ENCODE data around the gene SEC16B. TPM values are rescaled to one million over a fixed set of nuclear protein-coding genes. Genes with fewer than 3 reads are reported as not detected.

Gene SEC16B
- total RNA-seq, 1 donor from 2014 or later = 0.64 TPM

DNA sequence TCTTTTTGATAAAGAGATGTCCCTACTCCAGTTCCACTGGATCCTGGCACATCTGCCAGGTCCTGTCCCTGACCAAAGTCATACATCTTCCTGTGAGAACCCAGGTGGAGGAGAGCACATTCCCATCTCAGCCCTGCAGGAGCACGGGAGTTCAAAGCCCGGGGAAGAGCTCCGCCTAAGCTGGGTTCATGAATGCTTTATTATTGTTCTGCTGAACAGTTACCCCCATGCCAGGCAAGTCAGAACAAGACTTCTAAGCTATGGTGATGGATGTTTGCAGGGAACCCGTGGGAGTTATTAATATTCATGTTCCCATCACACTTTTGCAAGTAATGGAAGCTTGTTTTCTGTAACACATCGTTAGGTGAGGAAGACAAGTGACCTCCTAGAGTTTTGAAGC lies 62.9 kb downstream of the SEC16B start:
- H3K36me3 Mint-ChIP-seq (ENCODE audit: unreplicated experiment) = no peaks in the 10 kb centered on the region
- H3K27me3 Mint-ChIP-seq (ENCODE audit: unreplicated experiment) = peaks cover 22% of the 10 kb centered on the region
- TF ChIP-seq, protein P1, sequence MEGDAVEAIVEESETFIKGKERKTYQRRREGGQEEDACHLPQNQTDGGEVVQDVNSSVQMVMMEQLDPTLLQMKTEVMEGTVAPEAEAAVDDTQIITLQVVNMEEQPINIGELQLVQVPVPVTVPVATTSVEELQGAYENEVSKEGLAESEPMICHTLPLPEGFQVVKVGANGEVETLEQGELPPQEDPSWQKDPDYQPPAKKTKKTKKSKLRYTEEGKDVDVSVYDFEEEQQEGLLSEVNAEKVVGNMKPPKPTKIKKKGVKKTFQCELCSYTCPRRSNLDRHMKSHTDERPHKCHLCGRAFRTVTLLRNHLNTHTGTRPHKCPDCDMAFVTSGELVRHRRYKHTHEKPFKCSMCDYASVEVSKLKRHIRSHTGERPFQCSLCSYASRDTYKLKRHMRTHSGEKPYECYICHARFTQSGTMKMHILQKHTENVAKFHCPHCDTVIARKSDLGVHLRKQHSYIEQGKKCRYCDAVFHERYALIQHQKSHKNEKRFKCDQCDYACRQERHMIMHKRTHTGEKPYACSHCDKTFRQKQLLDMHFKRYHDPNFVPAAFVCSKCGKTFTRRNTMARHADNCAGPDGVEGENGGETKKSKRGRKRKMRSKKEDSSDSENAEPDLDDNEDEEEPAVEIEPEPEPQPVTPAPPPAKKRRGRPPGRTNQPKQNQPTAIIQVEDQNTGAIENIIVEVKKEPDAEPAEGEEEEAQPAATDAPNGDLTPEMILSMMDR (IDR thresholded peaks at IDR 0.05) = no peak
- H3K9me3 Mint-ChIP-seq (ENCODE audit: unreplicated experiment) = no peaks in the 10 kb centered on the region
- no peak overlapping the region for H3K4me3 Mint-ChIP-seq (ENCODE audit: unreplicated experiment)
- DNase-seq (ENCODE audit: extremely low spot score, unreplicated experiment) = no peak
- no peak overlapping the region for H3K27ac Mint-ChIP-seq (ENCODE audit: unreplicated experiment)
- H3K4me1 Mint-ChIP-seq (ENCODE audit: unreplicated experiment) = no peaks in the 10 kb centered on the region

DNA sequence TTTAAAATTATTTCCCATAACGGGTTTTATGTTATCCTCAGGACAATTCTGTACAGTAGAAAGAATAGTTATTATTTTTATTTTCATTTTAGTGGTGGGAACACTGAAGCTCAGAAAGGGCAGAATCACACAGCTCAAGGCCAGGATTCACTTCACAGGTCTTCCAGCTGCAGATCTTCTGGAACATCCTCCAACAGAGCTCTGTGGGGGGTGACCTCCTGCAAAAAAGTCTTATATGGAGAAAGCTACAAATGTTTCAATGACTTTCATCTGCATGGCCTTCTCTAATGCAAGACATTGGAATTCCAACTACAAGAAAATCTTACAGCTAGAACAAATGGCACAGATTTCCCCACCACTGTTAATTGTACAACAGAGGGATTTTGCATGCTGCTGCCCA lies 64.2 kb downstream of the SEC16B start:
- no peak for DNase-seq (ENCODE audit: extremely low spot score, unreplicated experiment)
- Mint-ChIP-seq H3K4me1 (ENCODE audit: unreplicated experiment) (no peaks in the 10 kb centered on the region), H3K4me3 (ENCODE audit: unreplicated experiment) (no peak overlapping the region), H3K36me3 (ENCODE audit: unreplicated experiment) (no peaks in the 10 kb centered on the region), H3K27me3 (ENCODE audit: unreplicated experiment) (peaks cover 29% of the 10 kb centered on the region), H3K9me3 (ENCODE audit: unreplicated experiment) (no peaks in the 10 kb centered on the region), H3K27ac (ENCODE audit: unreplicated experiment) (no peak overlapping the region)
- TF ChIP-seq, protein P1 (IDR thresholded peaks at IDR 0.05) = no peak

DNA sequence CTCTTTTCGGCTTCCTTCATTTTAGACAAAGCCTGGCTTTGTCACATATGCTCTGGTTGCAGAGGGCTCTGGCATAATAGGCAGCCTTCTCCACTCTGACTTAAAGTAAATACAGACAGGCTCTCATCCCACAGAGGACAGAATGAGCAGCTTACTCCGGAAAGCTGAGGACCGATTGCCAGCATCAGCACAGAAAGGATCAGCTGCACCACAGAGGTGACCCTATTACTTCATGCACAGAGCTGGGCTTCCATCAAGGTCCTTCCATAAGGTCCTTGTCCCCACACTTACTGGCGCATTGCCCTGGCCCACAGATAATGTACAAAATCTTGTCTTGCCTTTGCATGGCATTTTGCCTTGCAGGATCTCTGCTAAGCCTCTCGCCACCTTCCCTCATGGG lies 67.6 kb downstream of the SEC16B start:
- Mint-ChIP-seq H3K4me3 (ENCODE audit: unreplicated experiment) (no peak overlapping the region), H3K4me1 (ENCODE audit: unreplicated experiment) (no peaks in the 10 kb centered on the region), H3K9me3 (ENCODE audit: unreplicated experiment) (no peaks in the 10 kb centered on the region), H3K27me3 (ENCODE audit: unreplicated experiment) (peaks cover 18% of the 10 kb centered on the region), H3K36me3 (ENCODE audit: unreplicated experiment) (no peaks in the 10 kb centered on the region), H3K27ac (ENCODE audit: unreplicated experiment) (no peak overlapping the region)
- DNase-seq (ENCODE audit: extremely low spot score, unreplicated experiment) = no peak
- TF ChIP-seq, protein P1 (IDR thresholded peaks at IDR 0.05) = no peak

DNA sequence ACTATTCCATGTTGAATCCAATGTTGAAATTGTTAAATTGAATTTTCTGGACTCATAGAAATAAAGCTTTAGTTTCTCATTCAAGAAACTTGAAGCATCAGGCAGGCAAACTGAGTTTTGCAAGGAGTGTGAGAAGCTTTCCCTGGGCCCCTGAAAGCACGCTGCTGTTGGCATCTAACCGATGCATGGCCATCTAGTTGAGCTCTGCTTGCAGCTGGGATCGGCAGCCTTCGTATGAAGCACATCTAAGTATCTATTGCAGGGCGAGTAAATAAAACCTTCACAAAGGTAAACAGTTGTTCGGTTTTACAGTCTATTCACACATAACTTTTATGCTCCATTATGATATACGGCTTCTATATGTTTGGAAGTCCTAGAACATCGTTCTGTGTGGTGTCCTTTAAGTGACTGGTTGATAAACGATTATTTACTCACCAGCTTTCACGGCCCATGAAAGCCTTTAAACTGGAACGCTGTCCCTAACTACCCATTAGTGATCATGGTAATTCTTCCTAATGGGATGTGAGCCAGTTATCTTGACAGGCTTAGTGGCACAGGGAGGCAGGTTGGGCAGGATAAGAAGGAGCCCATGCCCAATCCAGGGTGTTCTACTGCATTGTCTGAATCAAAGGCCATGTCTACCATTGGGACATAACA lies 71.7 kb downstream of the SEC16B start:
- Mint-ChIP-seq H3K4me1 (ENCODE audit: unreplicated experiment) (no peaks in the 10 kb centered on the region), H3K27ac (ENCODE audit: unreplicated experiment) (no peak overlapping the region), H3K36me3 (ENCODE audit: unreplicated experiment) (no peaks in the 10 kb centered on the region), H3K4me3 (ENCODE audit: unreplicated experiment) (no peak overlapping the region), H3K9me3 (ENCODE audit: unreplicated experiment) (no peaks in the 10 kb centered on the region), H3K27me3 (ENCODE audit: unreplicated experiment) (peaks cover 17% of the 10 kb centered on the region)
- TF ChIP-seq, protein P1 (IDR thresholded peaks at IDR 0.05) = no peak
- no peak for DNase-seq (ENCODE audit: extremely low spot score, unreplicated experiment)

DNA sequence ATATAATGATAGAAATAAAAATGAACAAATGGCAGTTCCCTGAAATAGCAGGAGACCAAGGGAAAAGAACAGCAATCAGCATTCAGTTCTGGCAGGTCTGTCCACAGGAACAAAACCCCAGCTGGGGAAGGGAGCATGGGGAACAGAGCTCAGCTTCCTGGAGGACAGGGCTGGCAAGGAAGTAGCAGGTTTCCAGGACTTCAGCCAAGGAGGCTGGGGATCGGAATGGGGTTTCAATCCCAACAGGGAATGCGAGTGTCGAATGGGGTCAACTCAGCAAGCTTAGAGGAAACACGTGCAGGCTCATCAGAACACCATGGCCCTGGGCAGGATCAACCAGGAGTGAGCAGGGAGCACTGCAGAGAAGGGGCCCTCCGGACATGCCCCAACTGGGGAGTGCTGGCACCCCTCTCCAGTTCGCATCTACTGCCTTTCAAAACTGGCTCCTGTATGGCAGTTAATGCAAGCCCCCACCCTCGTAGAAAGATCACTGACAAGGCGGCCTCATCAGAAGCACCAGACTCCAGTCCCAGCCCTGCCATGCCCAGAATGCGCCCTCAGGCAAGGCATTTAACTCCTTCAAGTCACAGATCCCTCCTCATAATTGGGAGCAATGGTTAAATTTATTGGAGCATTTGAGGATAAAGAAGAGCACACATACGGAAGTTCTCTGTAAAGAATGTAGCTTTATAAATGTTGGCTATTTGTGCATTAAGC lies 72.4 kb downstream of the SEC16B start:
- H3K36me3 Mint-ChIP-seq (ENCODE audit: unreplicated experiment) = no peaks in the 10 kb centered on the region
- H3K27me3 Mint-ChIP-seq (ENCODE audit: unreplicated experiment) = peaks cover 14% of the 10 kb centered on the region
- TF ChIP-seq, protein P1 (IDR thresholded peaks at IDR 0.05) = no peak
- no peak for DNase-seq (ENCODE audit: extremely low spot score, unreplicated experiment)
- H3K4me1 Mint-ChIP-seq (ENCODE audit: unreplicated experiment) = no peaks in the 10 kb centered on the region
- H3K4me3 Mint-ChIP-seq (ENCODE audit: unreplicated experiment) = no peak overlapping the region
- H3K9me3 Mint-ChIP-seq (ENCODE audit: unreplicated experiment) = no peaks in the 10 kb centered on the region
- no peak overlapping the region for H3K27ac Mint-ChIP-seq (ENCODE audit: unreplicated experiment)
